ENCODE results near the gene RXRA.

Gene RXRA

DNA sequence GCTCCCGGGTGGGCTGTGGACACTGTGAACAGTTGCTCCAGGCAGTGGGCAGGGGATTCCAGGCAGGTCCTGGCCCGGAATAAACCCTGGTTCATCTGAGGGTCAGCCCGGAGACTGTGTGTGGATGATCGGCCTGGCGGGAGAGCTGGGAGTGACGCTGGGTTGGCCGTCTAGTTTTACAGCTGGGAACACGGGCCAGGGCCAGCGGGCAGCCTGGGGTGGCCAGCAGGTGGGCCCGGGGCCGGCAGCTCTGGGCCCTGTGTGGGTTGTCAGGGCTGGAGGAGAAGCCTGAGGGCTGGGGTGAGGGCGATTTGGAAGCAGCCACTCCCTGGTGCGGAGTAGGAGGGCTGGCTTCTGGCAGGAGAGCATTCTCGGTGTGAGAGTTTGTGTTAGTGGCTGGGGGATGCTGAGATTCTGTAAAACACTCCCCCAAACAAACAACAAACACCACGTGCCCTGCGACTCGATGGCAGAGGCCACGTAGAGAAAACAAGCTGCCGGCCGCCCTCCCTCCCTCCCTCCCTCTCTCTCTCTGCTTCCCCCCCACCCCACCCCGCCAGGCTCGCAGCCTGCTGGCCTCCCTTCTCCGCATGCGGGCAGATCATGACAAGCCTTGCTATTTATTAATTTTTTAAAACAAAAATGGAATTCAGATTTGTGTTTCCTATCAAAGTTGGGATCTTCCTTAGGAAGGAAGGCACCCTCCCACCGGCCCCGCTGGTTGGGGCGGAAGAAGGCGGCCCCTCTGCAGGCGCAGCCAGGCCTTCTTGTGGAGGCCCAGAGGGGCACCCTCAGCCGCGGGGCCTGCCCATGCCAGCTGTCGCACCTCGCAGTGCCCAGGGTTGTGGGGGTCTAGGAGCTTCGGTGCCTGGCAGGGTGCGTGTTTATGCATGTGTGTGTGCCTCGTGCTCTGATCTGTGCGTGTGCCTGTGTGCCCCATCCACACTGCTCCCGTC, 49.5 kb downstream of the RXRA start:
- Histone ChIP-seq H3K4me3 (ENCODE audit: low read depth in 1 of 2, low read length in 2 of 2) (no peak overlapping the region), H3K9me3 (ENCODE audit: insufficient read depth, low read length, severe bottlenecking) (no peaks in the 10 kb centered on the region), H3K79me2 (ENCODE audit: insufficient read depth, low read length) (no peaks in the 10 kb centered on the region), H3K4me1 (ENCODE audit: insufficient read depth, low read length) (no peaks in the 10 kb centered on the region), H4K20me1 (ENCODE audit: insufficient read depth, low read length) (peaks cover 54% of the 10 kb centered on the region), H3K27ac (ENCODE audit: low read length) (no peak overlapping the region), H3K4me2 (ENCODE audit: insufficient read depth, low read length) (no peak overlapping the region), H3K36me3 (ENCODE audit: insufficient read depth, low read length) (no peaks in the 10 kb centered on the region), H3K27me3 (ENCODE audit: insufficient read depth, low read length, poor library complexity) (no peaks in the 10 kb centered on the region), H3K9ac (ENCODE audit: low read depth, low read length) (no peak overlapping the region), H2AFZ (ENCODE audit: low read depth, low read length) (no peak overlapping the region)
- no peak for TF ChIP-seq EZH2 (IDR thresholded peaks at IDR 0.05; ENCODE audit: borderline replicate concordance, low read depth, low read length, severe bottlenecking)
- TF ChIP-seq, protein P1, sequence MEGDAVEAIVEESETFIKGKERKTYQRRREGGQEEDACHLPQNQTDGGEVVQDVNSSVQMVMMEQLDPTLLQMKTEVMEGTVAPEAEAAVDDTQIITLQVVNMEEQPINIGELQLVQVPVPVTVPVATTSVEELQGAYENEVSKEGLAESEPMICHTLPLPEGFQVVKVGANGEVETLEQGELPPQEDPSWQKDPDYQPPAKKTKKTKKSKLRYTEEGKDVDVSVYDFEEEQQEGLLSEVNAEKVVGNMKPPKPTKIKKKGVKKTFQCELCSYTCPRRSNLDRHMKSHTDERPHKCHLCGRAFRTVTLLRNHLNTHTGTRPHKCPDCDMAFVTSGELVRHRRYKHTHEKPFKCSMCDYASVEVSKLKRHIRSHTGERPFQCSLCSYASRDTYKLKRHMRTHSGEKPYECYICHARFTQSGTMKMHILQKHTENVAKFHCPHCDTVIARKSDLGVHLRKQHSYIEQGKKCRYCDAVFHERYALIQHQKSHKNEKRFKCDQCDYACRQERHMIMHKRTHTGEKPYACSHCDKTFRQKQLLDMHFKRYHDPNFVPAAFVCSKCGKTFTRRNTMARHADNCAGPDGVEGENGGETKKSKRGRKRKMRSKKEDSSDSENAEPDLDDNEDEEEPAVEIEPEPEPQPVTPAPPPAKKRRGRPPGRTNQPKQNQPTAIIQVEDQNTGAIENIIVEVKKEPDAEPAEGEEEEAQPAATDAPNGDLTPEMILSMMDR (IDR thresholded peaks at IDR 0.05; ENCODE audit: borderline replicate concordance, extremely low read depth, low read length, poor library complexity, severe bottlenecking) = no peak
- no peak for ATAC-seq (ENCODE audit: insufficient read depth, low read depth)
- DNase-seq = no peak

DNA sequence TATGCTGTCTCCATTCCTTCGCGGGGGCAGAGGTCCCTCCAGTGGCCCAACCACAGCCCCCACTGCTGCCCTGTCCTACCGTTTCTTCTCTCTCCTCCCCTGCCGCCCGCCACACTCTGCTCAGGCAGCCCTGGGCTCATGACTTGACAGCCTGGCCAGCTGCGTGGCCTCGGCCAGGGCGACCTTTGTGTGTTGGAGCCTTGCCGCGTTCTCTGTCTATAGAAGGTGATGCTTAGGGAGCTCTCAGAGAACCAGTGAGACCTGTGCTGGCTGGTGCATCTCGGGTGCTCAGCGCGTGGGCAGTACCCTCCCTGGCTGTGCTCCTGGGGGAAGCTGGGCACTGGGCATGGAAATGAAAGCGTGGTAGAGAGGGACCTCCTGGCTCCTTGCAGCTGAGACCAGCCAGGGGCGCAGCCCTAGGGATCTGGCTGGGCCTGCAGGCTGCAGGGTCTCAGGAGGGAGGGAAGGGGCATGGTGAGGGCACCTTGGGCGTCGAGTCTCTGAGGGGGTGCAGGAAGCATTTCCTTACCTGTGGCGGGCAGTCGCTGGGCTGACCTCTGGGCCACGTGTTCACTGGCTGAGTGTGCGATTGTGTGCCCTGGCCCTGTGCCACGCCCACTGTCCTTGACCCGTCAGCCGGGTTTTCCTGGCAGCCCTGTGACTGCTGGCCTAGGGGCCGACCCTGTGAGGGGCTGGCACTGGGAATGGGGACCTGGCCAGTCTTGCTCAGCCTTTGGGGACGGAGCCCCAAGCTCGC, 50.3 kb downstream of the RXRA start:
- no peak overlapping the region for H3K9ac ChIP-seq (ENCODE audit: low read depth, low read length)
- H3K27me3 ChIP-seq (ENCODE audit: insufficient read depth, low read length, poor library complexity) = no peaks in the 10 kb centered on the region
- H3K27ac ChIP-seq (ENCODE audit: low read length) = no peak overlapping the region
- H3K4me3 ChIP-seq (ENCODE audit: low read depth in 1 of 2, low read length in 2 of 2) = no peak overlapping the region
- TF ChIP-seq EZH2 (IDR thresholded peaks at IDR 0.05; ENCODE audit: borderline replicate concordance, low read depth, low read length, severe bottlenecking) = no peak
- TF ChIP-seq, protein P1 (IDR thresholded peaks at IDR 0.05; ENCODE audit: borderline replicate concordance, extremely low read depth, low read length, poor library complexity, severe bottlenecking) = no peak
- H3K79me2 ChIP-seq (ENCODE audit: insufficient read depth, low read length) = no peaks in the 10 kb centered on the region
- peaks cover 63% of the 10 kb centered on the region for H4K20me1 ChIP-seq (ENCODE audit: insufficient read depth, low read length)
- H2AFZ ChIP-seq (ENCODE audit: low read depth, low read length) = no peak overlapping the region
- H3K9me3 ChIP-seq (ENCODE audit: insufficient read depth, low read length, severe bottlenecking) = no peaks in the 10 kb centered on the region
- no peaks in the 10 kb centered on the region for H3K4me1 ChIP-seq (ENCODE audit: insufficient read depth, low read length)
- DNase-seq (no peak), ATAC-seq (ENCODE audit: insufficient read depth, low read depth) (no peak)
- H3K36me3 ChIP-seq (ENCODE audit: insufficient read depth, low read length) = no peaks in the 10 kb centered on the region
- H3K4me2 ChIP-seq (ENCODE audit: insufficient read depth, low read length) = no peak overlapping the region

DNA sequence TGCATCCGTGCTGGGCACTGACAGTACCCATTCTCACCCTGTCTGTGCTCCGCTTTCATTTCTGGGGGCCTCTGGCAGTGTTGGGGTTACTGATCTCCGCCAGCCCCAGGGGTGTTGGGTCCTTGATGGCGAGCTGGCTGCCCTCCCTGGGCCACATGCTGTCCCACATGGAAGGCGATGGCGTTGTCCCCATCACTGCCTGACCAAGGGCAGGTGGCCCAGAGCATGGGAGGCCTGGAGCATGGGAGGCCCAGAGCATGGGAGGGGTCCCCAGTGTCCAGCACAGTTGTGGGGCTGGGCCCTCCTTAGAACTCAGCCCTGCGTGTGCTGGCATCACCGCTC, 50.9 kb downstream of the RXRA start:
- H3K4me2 ChIP-seq (ENCODE audit: insufficient read depth, low read length) = no peak overlapping the region
- H3K27ac ChIP-seq (ENCODE audit: low read length) = no peak overlapping the region
- H3K79me2 ChIP-seq (ENCODE audit: insufficient read depth, low read length) = no peaks in the 10 kb centered on the region
- no peak overlapping the region for H2AFZ ChIP-seq (ENCODE audit: low read depth, low read length)
- H3K9me3 ChIP-seq (ENCODE audit: insufficient read depth, low read length, severe bottlenecking) = no peaks in the 10 kb centered on the region
- DNase-seq = no peak
- no peaks in the 10 kb centered on the region for H3K4me1 ChIP-seq (ENCODE audit: insufficient read depth, low read length)
- no peak for ATAC-seq (ENCODE audit: insufficient read depth, low read depth)
- no peak overlapping the region for H3K4me3 ChIP-seq (ENCODE audit: low read depth in 1 of 2, low read length in 2 of 2)
- no peaks in the 10 kb centered on the region for H3K27me3 ChIP-seq (ENCODE audit: insufficient read depth, low read length, poor library complexity)
- peaks cover 65% of the 10 kb centered on the region for H4K20me1 ChIP-seq (ENCODE audit: insufficient read depth, low read length)
- no peak for TF ChIP-seq EZH2 (IDR thresholded peaks at IDR 0.05; ENCODE audit: borderline replicate concordance, low read depth, low read length, severe bottlenecking)
- TF ChIP-seq, protein P1 (IDR thresholded peaks at IDR 0.05; ENCODE audit: borderline replicate concordance, extremely low read depth, low read length, poor library complexity, severe bottlenecking) = no peak
- no peak overlapping the region for H3K9ac ChIP-seq (ENCODE audit: low read depth, low read length)
- no peaks in the 10 kb centered on the region for H3K36me3 ChIP-seq (ENCODE audit: insufficient read depth, low read length)
